Activated CD4-positive, CD25-positive, alpha-beta regulatory T cell (primary cell): ENCODE results near the gene GHRHR.

Experiments
- DNase-seq, 4 experiments: peaks; one replicate each; lab custom pipeline; 2025; lab: John Stamatoyannopoulos, UW

The GHRHR gene

DNA sequence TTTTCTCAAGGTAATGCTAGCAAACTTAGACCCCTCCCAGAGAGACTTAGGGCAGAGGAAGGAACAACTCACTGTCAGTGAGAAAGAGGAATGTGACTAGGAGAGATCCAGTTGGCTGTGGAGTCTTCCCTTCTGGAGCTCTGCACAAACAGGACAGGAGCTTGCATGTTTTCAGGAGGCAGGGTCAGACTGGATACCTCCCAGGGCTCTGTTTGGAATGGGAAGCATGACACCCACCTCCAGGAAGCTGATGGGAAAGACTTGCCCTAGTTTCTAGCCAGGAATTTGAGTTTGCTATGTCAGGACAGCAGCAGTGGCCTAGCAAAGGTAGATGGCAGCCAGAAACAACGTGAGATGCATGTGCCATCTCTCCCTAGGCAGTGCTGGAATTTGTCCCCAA lies 40.6 kb downstream of the GHRHR start:
- DNase-seq: no peak

DNA sequence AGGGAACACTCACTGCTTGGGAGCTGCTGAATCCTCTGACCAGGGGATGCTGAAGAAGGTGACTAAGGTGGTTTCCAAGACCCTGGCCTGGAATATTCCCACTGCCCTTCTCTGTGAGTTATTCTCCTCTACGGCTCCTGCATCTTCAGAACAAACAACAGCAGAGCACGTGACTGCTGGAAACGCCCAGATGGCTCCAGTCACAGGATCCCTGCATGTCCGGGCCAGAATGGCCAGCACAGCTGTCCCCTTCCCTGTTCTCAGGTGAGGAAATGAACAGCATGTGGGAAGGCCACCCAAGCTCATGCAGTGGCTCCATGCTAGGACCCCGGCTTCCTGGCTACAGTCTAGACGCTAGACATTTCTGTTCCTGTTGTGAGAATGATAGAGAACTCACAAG lies 43.1 kb downstream of the GHRHR start:
- no peak for DNase-seq

DNA sequence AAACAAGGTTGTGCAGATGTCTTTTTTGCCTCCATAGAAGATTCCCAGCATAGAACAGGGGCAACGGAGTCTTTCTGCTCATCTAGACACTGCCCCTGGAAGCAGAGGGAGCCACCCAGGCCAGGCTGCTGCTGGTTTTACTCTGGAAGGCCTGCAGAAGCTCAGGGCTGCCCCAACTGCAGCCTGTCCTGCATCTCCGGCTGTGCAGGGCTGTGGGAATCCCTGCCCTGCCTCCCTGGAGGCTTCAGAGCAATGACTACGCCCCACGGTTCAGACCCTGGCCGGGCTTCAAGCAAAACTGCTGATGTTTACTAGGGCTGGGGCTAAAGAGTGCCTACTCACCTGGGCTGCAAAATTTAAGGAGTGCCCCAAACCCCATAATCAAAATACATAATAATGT lies 43.9 kb downstream of the GHRHR start:
- DNase-seq: no peak

DNA sequence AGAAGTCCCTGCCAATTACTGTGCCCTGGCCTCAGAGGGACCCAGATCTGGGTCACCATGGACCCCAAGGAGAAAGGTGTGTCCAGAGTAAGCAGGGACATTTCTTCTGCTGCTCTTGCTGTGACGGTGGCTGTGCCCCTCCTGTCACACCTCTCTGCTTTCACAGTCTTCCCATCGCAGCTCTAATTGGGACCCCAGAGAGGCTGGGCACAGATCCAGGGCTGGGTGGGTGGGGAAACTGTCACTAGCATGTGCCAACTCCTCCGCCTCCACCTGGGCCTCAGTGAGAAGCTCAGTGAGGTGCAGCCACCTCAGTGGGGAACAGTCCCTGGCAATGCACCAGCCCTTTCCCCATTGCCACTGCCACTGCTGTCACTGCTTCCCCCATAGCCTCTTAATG lies 51.1 kb downstream of the GHRHR start:
- no peak for DNase-seq

DNA sequence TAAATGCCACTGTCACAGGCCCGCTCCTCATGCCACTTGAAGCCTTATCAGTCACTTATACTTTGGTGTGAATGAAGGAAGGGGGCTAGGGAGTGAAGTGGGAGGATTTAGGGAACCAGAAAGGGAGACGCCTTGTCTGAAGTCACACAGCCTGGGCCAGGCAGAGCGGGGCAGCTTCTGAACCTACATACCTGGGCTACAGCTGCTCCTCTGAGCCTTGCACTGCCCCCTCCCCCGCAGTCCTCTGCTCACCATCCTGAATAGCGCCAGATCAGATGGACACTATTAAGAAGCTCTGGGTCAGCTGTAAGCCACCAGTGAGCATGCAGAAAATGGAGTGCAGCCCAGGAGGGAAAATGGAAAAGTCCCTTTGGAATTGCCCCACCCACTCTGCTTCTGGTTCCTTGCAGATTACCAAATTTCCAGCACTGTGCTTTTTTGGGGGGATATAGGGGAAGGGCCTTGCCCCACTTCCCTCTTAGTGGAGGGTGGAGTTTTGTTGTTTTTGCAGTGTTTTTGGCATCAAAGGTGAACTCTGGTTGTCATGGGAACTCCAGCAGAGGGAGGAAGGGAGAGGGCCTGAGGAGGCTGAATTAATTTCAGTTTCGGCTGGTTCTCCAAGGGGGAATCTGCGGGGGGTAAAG lies 53.4 kb downstream of the GHRHR start:
- no peak for DNase-seq

DNA sequence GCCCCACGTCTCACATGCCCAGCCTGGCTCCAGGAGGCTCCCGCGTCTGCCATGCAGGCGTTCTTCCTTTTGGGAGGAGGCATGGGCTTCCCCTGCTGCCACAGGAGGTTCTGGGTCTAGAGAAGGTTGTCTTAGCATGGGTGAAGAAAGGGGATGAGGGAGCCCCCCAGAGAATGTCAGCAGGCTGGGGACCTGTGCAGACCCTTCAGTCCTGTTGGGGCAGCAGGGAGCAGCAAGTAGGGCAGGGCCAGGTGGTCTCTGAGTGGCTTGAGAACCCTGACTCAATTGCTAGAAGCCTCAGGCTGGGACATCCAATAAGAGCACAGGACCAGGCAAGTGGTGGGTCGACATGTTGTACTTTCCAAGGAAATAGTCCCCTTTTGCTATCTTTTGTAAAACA lies 54.0 kb downstream of the GHRHR start:
- no peak for DNase-seq

DNA sequence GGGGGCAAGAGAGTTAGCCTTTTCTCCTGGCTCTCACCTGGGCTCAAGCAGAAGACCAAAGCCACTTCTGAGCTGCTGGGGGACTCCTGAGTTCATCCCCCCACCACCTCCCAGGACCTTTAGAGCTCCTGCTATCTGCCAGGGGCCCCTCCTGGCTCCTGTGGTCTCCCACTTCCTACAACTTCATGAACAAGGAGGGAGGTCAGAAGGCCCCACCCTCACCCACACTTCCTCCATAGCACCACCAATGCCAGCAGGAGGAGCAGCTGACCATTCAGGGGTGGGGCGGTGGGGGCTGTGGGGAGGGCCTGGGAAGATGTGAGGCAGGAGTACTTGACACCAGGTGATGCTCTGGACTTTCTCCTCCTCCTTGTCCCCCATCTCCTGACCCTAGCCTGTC lies 55.8 kb downstream of the GHRHR start:
- no peak for DNase-seq

DNA sequence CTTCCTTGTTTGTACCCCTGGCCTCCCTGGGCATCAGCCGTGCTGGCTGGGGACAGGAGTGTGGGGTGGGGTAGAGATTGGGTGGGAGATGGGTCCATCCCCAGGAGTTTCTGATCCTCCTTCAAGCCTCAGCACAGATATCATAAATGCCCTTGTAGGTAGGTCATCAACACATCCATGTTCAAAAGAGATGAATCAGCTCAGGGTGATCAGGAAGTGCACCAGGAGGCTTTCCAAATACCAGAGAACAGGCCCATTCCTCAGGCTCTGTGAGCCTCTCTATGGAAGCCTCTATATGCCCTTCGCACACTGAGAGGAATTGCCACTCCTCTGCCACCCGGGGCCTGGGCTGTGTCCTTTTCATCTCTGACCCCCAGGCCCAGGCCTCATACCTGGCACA lies 56.4 kb downstream of the GHRHR start:
- no peak for DNase-seq

DNA sequence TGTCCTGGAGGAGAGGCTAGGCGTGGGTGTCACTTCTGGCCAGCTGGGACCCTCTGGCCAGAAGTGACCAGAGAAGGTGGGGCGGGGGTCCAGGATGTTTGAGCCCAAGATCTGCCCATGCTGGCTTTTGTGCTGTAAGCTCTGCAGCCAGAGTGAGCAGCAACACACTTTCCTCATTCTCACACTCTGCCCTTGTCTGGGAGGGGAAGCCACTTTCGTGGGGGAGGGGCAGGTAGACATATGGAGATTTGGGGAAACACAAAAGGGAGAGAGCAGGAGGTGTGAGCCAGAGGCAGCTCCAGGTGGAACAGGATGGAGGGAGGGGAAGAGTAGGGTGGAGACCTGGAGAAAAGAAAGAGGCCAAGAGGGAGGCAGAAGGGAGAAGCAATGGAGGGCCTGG lies 56.9 kb downstream of the GHRHR start:
- DNase-seq: no peak

DNA sequence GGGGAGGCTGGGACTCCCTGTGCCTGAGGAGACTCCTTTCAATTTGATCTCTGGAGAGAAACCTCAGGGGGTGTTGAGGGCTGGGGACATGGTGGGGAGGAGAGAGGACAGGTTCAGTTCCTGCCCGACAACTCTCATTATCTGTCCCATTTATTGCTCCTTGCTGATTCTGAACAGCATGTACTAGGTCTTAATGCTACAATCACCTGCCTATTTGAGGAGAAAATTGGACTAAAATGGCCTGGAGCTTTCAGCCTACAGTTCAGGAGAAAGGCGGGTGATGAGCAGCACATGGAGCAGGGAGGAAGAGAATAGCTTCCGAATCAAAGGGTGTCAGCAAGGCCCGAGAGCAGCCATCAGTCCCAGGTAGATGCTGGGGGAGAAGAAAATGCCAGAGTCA lies 58.4 kb downstream of the GHRHR start:
- no peak for DNase-seq

DNA sequence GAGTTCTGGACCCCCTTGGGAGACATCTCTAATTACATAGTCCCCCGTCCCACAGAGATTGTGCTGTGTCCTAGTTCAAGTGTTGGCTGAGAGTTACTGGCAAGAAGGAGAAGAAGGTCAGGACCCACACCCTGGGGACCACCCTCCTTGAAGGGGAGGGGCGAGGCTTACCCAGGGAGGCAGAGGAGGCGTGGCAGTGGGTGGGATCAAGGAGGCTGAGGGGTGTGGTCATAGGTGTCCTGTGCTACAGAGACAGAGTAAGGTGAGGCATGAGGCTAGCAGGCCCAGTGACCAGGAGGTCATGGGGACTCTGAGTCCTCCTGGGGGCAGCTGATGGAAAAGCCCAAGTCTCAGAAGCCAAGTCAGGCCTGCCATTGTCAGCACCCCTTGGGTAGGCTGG lies 59.0 kb downstream of the GHRHR start:
- DNase-seq: no peak

DNA sequence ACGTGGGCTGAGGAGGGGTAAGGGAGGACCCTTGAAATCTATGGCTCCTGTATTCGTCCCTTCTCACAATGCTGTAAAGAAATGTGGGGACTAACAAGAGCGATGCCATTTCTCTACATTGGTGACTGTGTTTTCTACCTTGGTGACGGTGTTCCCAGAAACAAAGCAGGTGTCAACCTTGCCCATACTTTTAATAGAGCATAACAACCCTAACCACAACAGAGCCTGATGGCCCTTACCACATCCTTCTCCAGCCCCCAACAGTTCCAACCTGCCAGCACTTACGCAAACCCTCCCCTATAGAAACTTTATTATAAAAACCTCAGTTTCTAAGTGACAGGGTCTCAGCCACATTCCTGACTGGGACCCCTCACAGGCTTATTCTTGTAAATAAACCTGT lies 60.1 kb downstream of the GHRHR start:
- DNase-seq: no peak

DNA sequence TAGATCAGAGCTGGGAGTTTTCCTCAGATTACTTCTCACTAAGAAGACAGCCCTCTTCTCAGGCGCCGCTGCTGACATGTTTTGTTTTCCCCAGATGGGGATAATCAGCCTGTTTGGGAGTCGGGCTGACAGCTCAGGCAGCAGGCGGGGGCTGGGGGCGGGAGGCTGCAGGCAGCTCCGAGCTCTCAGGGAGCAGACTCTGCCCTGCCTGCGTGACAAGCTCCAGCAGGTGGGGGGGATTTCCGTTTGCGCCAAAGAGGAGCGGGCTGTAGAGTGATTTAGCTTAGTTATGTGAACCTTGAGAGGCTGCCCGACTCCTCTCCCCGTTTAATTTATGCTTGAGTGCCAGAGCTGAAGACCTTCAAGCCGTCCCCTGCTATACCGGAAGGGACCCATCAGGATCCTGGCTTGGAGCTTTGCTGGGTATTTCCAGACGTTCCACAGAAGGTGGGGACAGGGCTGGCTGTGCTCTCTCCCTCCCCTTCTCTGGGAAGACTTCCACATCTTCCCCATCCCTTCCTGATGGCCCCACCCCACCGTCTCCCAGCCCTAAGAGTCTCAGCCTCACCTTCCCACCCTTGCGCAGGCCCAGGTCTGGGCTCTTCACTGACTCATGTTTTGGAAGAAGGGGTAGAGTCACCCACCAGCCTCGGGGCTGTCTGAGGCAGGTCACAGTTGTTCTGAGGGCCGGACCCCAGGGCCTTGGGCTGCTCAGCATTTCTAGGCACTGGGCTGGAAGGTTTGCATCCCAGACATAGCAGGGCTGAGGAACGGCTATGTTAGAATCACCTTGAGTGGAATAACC lies 63.6 kb downstream of the GHRHR start:
- DNase-seq: no peak

DNA sequence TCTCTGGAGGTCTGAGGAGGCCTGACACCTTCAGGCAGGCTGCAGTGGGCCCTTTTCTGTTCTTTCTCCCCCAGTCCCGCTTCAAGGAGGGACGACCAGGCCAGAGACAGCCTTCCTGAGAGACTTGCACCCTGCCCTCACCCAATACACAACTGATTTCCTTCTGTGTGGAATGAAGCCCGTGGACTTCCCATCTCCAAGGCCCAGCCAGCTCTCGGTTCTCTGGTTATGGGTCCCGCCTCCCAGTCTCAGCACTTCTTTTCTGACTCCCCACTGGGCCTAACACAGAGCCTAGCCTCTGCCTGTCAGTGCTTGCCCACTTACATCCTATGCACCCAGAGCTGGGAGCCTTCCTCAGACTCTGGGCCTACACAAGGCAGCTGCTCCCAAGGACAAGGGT lies 64.3 kb downstream of the GHRHR start:
- no peak for DNase-seq

DNA sequence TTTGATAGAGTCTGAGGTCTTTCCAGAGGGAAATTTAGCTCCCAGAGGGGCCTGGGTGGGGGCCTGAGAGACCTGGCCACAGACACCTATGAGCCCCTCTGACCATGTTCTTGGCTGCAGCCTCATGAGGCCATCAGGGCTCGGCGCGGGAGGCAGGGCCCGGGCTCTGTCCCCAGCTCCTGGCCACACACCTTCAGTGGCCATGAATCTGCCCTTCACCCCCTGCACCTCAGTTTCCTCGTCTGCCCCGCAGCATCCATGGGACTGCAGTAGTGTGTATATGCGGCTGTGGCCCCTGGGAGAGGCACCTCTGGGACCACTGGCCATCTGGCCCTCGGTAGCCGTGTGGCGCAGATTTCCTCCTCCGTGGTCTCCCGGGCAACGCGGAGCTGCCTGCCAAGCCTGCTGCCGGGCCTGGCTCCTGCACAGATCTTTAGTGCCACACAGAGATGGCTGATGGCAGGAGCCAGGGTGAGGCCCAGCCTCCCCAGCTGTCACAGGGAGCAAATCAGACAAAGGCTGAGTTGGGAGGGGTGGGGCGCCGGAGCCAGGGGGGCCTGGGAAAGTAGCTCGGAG lies 64.8 kb downstream of the GHRHR start:
- DNase-seq: no peak
